WTC11 (cell line): ENCODE results near the gene SRSF2. TPM values are rescaled to one million over a fixed set of nuclear protein-coding genes. Genes with fewer than 3 reads are reported as not detected.
A peak's percentile ranks its signal among the peaks of the same experiment; 100 is the strongest.

Source experiments
- CREB1 ChIP-seq: sonication (generic); formaldehyde crosslinking; IDR thresholded peaks from 2 replicates; pipeline ENCODE4 v1.8.0; 2023; ENCODE audit warnings: mild to moderate bottlenecking, missing genetic modification reagents
- CTCF ChIP-seq: fragments of 200-600 bp; IDR thresholded peaks from 2 replicates; pipeline ENCODE4 v1.8.0; 2022; ENCODE audit warnings: antibody characterized with exemption
- E2F4 ChIP-seq: sonication (generic); formaldehyde crosslinking; IDR thresholded peaks from 2 replicates; pipeline ENCODE4 v1.8.1; 2022; ENCODE audit warnings: low read depth, mild to moderate bottlenecking, moderate library complexity, missing genetic modification reagents, borderline replicate concordance
- EMX1 ChIP-seq: fragments of 250-450 bp; sonication (Bioruptor Pico); IDR thresholded peaks from 2 replicates; pipeline ENCODE4 v1.8.0; 2021; ENCODE audit warnings: mild to moderate bottlenecking
- ETV6 ChIP-seq: sonication (generic); formaldehyde crosslinking; IDR thresholded peaks from 2 replicates; pipeline ENCODE4 v1.8.1; 2022; ENCODE audit warnings: mild to moderate bottlenecking, missing genetic modification reagents
- FOXK1 ChIP-seq: sonication (generic); formaldehyde crosslinking; IDR thresholded peaks from 2 replicates; pipeline ENCODE4 v1.8.0; 2022; ENCODE audit warnings: mild to moderate bottlenecking, moderate library complexity, missing genetic modification reagents
- FOXP4 ChIP-seq: sonication (generic); formaldehyde crosslinking; IDR thresholded peaks from 2 replicates; pipeline ENCODE4 v1.8.0; 2022; ENCODE audit warnings: mild to moderate bottlenecking, missing genetic modification reagents
- GABPB1 ChIP-seq: sonication (generic); formaldehyde crosslinking; IDR thresholded peaks from 2 replicates; pipeline ENCODE4 v1.8.1; 2023; ENCODE audit warnings: mild to moderate bottlenecking, missing genetic modification reagents
- JAZF1 ChIP-seq: fragments of 250-450 bp; sonication (Bioruptor Pico); IDR thresholded peaks from 2 replicates; pipeline ENCODE4 v1.9.0; 2021; ENCODE audit warnings: moderate library complexity, mild to moderate bottlenecking, inconsistent platforms
- MAX ChIP-seq: sonication (generic); formaldehyde crosslinking; IDR thresholded peaks from 2 replicates; pipeline ENCODE4 v1.8.0; 2022; ENCODE audit warnings: mild to moderate bottlenecking, missing genetic modification reagents
- MYBL2 ChIP-seq: sonication (generic); formaldehyde crosslinking; IDR thresholded peaks from 2 replicates; pipeline ENCODE4 v1.8.1; 2023; ENCODE audit warnings: mild to moderate bottlenecking, moderate library complexity, missing genetic modification reagents
- NFYB ChIP-seq: sonication (generic); formaldehyde crosslinking; conservative IDR thresholded peaks from 2 replicates; pipeline ENCODE4 v1.8.0; 2022; ENCODE audit warnings: low read depth, missing genetic modification reagents
- PRRX2 ChIP-seq: fragments of 250-450 bp; sonication (Bioruptor Pico); IDR thresholded peaks from 2 replicates; pipeline ENCODE4 v1.8.0; 2021; ENCODE audit warnings: mild to moderate bottlenecking
- SP1 ChIP-seq: sonication (generic); formaldehyde crosslinking; conservative IDR thresholded peaks from 2 replicates; pipeline ENCODE4 v1.8.1; 2022; ENCODE audit warnings: missing genetic modification reagents
- TCF7 ChIP-seq: sonication (generic); formaldehyde crosslinking; IDR thresholded peaks from 2 replicates; pipeline ENCODE4 v1.8.0; 2022; ENCODE audit warnings: mild to moderate bottlenecking, low read depth, missing genetic modification reagents, moderate library complexity
- ZNF121 ChIP-seq: sonication (generic); formaldehyde crosslinking; IDR thresholded peaks from 2 replicates; pipeline ENCODE4 v1.8.0; 2023; ENCODE audit warnings: missing genetic modification reagents
- ZNF138 ChIP-seq: sonication (generic); formaldehyde crosslinking; conservative IDR thresholded peaks from 2 replicates; pipeline ENCODE4 v1.8.1; 2022; ENCODE audit warnings: mild to moderate bottlenecking, moderate library complexity, missing genetic modification reagents
- ZNF263 ChIP-seq: sonication (generic); formaldehyde crosslinking; IDR thresholded peaks from 2 replicates; pipeline ENCODE4 v1.8.1; 2022; ENCODE audit warnings: low read depth, mild to moderate bottlenecking, moderate library complexity, missing genetic modification reagents
- total RNA-seq: library from RNA; stranded (reverse); gene quantifications from 3 replicates; pipeline ENCODE4 v1.2.3, GENCODE V29; 2021
- TF ChIP-seq, protein P1 (sequence below): fragments of 250-450 bp; sonication (Bioruptor Pico); IDR thresholded peaks from 2 replicates; pipeline ENCODE4 v1.8.0; 2021; ENCODE audit warnings: mild to moderate bottlenecking
- TF ChIP-seq, protein P2 (sequence below): fragments of 250-450 bp; sonication (Bioruptor Pico); IDR thresholded peaks from 2 replicates; pipeline ENCODE4 v1.9.0; 2021; ENCODE audit warnings: moderate library complexity, mild to moderate bottlenecking, inconsistent platforms, borderline replicate concordance
- TF ChIP-seq, protein P3 (sequence below): sonication (generic); formaldehyde crosslinking; IDR thresholded peaks from 2 replicates; pipeline ENCODE4 v1.8.0; 2023; ENCODE audit warnings: mild to moderate bottlenecking, missing genetic modification reagents
- TF ChIP-seq, protein P4 (sequence below): sonication (generic); formaldehyde crosslinking; IDR thresholded peaks from 2 replicates; pipeline ENCODE4 v1.8.0; 2023; ENCODE audit warnings: missing genetic modification reagents
- TF ChIP-seq, protein P5 (sequence below): sonication (generic); formaldehyde crosslinking; IDR thresholded peaks from 2 replicates; pipeline ENCODE4 v1.8.1; 2023; ENCODE audit warnings: mild to moderate bottlenecking, missing genetic modification reagents
- TF ChIP-seq, protein P6 (sequence below): fragments of 250-450 bp; sonication (Bioruptor Pico); IDR thresholded peaks from 2 replicates; pipeline ENCODE4 v1.9.0; 2021; ENCODE audit warnings: mild to moderate bottlenecking
- TF ChIP-seq, protein P7 (sequence below): fragments of 250-450 bp; sonication (Bioruptor Pico); conservative IDR thresholded peaks from 2 replicates; pipeline ENCODE4 v1.9.0; 2021; ENCODE audit warnings: mild to moderate bottlenecking

SRSF2 gene
- total RNA-seq, 1 experiment from 2014 or later, result 355 TPM

- TF ChIP-seq, protein P1, sequence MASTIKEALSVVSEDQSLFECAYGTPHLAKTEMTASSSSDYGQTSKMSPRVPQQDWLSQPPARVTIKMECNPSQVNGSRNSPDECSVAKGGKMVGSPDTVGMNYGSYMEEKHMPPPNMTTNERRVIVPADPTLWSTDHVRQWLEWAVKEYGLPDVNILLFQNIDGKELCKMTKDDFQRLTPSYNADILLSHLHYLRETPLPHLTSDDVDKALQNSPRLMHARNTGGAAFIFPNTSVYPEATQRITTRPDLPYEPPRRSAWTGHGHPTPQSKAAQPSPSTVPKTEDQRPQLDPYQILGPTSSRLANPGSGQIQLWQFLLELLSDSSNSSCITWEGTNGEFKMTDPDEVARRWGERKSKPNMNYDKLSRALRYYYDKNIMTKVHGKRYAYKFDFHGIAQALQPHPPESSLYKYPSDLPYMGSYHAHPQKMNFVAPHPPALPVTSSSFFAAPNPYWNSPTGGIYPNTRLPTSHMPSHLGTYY (CRISPR knock-in tag), result no peak
- TF ChIP-seq, protein P2, sequence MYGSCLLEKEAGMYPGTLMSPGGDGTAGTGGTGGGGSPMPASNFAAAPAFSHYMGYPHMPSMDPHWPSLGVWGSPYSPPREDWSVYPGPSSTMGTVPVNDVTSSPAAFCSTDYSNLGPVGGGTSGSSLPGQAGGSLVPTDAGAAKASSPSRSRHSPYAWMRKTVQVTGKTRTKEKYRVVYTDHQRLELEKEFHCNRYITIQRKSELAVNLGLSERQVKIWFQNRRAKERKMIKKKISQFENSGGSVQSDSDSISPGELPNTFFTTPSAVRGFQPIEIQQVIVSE, result no peak
- TF ChIP-seq SP1 (CRISPR knock-in tag) (peak; percentile 90), PRRX2 (CRISPR knock-in tag) (no peak), JAZF1 (CRISPR knock-in tag) (no peak), MYBL2 (CRISPR knock-in tag) (no peak), EMX1 (CRISPR knock-in tag) (no peak), ETV6 (peak; percentile 75), E2F4 (no peak), MAX (CRISPR knock-in tag) (peak; percentile 1), FOXP4 (CRISPR knock-in tag) (peak; percentile 36; the same call in 1 of the 2 replicates), TCF7 (CRISPR knock-in tag) (no peak), CTCF (no peak), GABPB1 (CRISPR knock-in tag) (peak; percentile 57), NFYB (CRISPR knock-in tag) (peak; percentile 83), ZNF138 (CRISPR knock-in tag) (no peak), CREB1 (CRISPR knock-in tag) (peak; percentile 66; the same call in 1 of the 2 replicates), ZNF263 (CRISPR knock-in tag) (no peak), ZNF121 (CRISPR knock-in tag) (no peak), FOXK1 (CRISPR knock-in tag) (peak; percentile 52; the same call in 1 of the 2 replicates)
- TF ChIP-seq, protein P3, sequence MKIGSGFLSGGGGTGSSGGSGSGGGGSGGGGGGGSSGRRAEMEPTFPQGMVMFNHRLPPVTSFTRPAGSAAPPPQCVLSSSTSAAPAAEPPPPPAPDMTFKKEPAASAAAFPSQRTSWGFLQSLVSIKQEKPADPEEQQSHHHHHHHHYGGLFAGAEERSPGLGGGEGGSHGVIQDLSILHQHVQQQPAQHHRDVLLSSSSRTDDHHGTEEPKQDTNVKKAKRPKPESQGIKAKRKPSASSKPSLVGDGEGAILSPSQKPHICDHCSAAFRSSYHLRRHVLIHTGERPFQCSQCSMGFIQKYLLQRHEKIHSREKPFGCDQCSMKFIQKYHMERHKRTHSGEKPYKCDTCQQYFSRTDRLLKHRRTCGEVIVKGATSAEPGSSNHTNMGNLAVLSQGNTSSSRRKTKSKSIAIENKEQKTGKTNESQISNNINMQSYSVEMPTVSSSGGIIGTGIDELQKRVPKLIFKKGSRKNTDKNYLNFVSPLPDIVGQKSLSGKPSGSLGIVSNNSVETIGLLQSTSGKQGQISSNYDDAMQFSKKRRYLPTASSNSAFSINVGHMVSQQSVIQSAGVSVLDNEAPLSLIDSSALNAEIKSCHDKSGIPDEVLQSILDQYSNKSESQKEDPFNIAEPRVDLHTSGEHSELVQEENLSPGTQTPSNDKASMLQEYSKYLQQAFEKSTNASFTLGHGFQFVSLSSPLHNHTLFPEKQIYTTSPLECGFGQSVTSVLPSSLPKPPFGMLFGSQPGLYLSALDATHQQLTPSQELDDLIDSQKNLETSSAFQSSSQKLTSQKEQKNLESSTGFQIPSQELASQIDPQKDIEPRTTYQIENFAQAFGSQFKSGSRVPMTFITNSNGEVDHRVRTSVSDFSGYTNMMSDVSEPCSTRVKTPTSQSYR (CRISPR knock-in tag), result no peak
- TF ChIP-seq, protein P4, sequence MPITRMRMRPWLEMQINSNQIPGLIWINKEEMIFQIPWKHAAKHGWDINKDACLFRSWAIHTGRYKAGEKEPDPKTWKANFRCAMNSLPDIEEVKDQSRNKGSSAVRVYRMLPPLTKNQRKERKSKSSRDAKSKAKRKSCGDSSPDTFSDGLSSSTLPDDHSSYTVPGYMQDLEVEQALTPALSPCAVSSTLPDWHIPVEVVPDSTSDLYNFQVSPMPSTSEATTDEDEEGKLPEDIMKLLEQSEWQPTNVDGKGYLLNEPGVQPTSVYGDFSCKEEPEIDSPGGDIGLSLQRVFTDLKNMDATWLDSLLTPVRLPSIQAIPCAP (CRISPR knock-in tag), result no peak
- TF ChIP-seq, protein P5, sequence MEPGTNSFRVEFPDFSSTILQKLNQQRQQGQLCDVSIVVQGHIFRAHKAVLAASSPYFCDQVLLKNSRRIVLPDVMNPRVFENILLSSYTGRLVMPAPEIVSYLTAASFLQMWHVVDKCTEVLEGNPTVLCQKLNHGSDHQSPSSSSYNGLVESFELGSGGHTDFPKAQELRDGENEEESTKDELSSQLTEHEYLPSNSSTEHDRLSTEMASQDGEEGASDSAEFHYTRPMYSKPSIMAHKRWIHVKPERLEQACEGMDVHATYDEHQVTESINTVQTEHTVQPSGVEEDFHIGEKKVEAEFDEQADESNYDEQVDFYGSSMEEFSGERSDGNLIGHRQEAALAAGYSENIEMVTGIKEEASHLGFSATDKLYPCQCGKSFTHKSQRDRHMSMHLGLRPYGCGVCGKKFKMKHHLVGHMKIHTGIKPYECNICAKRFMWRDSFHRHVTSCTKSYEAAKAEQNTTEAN (CRISPR knock-in tag), result no peak
- TF ChIP-seq, protein P6, sequence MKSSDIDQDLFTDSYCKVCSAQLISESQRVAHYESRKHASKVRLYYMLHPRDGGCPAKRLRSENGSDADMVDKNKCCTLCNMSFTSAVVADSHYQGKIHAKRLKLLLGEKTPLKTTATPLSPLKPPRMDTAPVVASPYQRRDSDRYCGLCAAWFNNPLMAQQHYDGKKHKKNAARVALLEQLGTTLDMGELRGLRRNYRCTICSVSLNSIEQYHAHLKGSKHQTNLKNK (CRISPR knock-in tag), result no peak
- TF ChIP-seq, protein P7, sequence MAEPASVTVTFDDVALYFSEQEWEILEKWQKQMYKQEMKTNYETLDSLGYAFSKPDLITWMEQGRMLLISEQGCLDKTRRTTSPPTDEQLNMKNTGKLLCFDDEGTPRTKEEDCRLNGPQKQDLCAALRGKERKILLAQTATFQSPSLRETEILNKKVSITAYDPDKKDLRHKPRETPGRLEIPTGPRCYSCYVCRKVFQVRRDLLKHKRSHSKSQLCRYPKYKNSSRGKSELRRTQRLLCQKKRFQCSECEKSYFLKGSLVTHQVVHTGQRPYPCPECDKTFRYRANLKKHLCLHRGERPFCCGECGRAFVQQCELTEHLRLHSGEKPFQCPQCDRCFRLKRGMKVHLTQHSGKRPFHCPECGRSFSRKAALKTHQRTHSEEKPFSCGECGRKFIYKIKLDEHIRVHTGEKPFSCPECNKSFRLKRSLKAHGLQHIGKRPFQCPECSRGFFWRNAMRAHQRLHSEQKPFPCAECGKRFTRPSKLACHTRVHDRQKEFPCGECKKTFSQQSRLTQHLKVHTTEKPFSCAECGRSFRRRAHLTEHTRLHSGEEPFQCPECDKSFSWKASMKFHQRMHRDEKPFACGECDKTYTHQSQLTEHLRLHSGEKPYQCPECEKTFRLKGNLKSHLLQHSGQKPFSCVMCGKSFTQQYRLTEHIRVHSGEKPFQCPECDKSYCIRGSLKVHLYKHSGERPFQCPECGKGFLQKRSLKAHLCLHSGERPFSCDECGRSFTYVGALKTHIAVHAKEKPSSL (CRISPR knock-in tag), result no peak
Measured at GRCh38 chr17:76726231-76726775, 10.8 kb downstream of the SRSF2 start, which contains the start of gene JMJD6 (continued).
